ENCODE results near the gene PTPN2.

- TF ChIP-seq, protein P1, sequence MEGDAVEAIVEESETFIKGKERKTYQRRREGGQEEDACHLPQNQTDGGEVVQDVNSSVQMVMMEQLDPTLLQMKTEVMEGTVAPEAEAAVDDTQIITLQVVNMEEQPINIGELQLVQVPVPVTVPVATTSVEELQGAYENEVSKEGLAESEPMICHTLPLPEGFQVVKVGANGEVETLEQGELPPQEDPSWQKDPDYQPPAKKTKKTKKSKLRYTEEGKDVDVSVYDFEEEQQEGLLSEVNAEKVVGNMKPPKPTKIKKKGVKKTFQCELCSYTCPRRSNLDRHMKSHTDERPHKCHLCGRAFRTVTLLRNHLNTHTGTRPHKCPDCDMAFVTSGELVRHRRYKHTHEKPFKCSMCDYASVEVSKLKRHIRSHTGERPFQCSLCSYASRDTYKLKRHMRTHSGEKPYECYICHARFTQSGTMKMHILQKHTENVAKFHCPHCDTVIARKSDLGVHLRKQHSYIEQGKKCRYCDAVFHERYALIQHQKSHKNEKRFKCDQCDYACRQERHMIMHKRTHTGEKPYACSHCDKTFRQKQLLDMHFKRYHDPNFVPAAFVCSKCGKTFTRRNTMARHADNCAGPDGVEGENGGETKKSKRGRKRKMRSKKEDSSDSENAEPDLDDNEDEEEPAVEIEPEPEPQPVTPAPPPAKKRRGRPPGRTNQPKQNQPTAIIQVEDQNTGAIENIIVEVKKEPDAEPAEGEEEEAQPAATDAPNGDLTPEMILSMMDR (IDR thresholded peaks at IDR 0.05; ENCODE audit: insufficient read depth, low read length): no peak
- TF ChIP-seq SPI1 (IDR thresholded peaks at IDR 0.05; ENCODE audit: borderline replicate concordance, low read depth): no peak
Observed at GRCh38 chr18:12777500-12777944, 106.5 kb downstream of the PTPN2 start.
